ENCODE results near the gene CPEB3.
"Not testable (repeated sequence)": the region's sequence is repeated elsewhere in the genome, so short reads cannot be mapped to it uniquely, and the experiment has no call there.

The CPEB3 gene

DNA sequence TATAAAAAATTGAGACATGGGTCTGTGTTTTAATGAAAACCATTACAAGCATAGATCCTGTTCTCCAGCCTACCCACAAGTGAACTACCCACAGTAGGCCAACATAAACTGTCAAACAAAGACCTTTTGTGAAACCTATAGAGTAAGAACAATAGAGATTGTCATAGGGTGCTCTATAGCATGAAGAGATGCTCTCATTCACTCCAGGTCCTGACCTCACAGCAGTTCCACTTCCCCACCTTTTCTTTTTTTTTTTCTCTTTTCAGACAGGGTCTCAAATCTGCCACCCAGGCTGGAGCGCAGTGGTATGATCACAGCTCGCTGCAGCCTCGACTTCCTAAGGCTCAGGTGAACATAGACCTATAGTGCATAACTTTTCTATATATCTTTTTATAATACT is 72.3 kb downstream of the CPEB3 start:
- POLR2A ChIA-PET: no interaction called here
- no peak for DNase-seq (ENCODE audit: extremely low spot score)
- TF ChIP-seq, protein P1, sequence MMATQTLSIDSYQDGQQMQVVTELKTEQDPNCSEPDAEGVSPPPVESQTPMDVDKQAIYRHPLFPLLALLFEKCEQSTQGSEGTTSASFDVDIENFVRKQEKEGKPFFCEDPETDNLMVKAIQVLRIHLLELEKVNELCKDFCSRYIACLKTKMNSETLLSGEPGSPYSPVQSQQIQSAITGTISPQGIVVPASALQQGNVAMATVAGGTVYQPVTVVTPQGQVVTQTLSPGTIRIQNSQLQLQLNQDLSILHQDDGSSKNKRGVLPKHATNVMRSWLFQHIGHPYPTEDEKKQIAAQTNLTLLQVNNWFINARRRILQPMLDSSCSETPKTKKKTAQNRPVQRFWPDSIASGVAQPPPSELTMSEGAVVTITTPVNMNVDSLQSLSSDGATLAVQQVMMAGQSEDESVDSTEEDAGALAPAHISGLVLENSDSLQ (IDR thresholded peaks at IDR 0.05): no peak
- TF ChIP-seq SUZ12 (IDR thresholded peaks at IDR 0.05) (no peak), FOXM1 (IDR thresholded peaks at IDR 0.05; ENCODE audit: borderline replicate concordance) (no peak), BHLHE40 (IDR thresholded peaks at IDR 0.05; ENCODE audit: borderline replicate concordance) (no peak), NFRKB (IDR thresholded peaks at IDR 0.05) (no peak), CTBP1 (IDR thresholded peaks at IDR 0.05; ENCODE audit: borderline replicate concordance) (no peak), ELF4 (IDR thresholded peaks at IDR 0.05) (no peak), L3MBTL2 (conservative IDR thresholded peaks at IDR 0.05) (no peak), SP1 (IDR thresholded peaks at IDR 0.05) (no peak), ARNT (IDR thresholded peaks at IDR 0.05) (no peak), LEF1 (IDR thresholded peaks at IDR 0.05; ENCODE audit: borderline replicate concordance) (no peak), FOXK2 (IDR thresholded peaks at IDR 0.05) (no peak), TARDBP (IDR thresholded peaks at IDR 0.05) (no peak), ZNF384 (IDR thresholded peaks at IDR 0.05) (no peak), FOXA1 (IDR thresholded peaks at IDR 0.05) (no peak)
- CTCF ChIA-PET: no interaction called here

DNA sequence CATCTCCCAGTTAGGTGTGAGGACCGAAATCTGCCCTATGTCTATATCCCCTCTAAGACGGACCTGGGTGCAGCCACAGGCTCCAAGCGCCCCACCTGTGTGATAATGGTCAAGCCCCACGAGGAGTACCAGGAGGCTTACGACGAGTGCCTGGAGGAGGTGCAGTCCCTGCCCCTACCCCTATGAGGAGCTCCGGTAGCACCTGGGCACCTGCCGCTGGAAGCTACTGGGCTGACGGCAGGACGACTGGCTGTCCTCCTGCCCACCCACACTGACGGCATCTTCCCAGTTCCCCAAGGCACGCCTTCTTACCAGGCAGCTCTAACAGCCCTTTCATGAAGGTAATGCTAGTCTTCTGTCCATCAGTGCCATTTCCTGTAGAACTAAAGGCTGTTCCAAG is 74.3 kb downstream of the CPEB3 start:
- POLR2A ChIA-PET; DNase-seq (ENCODE audit: extremely low spot score); CTCF ChIA-PET: not testable (repeated sequence)

DNA sequence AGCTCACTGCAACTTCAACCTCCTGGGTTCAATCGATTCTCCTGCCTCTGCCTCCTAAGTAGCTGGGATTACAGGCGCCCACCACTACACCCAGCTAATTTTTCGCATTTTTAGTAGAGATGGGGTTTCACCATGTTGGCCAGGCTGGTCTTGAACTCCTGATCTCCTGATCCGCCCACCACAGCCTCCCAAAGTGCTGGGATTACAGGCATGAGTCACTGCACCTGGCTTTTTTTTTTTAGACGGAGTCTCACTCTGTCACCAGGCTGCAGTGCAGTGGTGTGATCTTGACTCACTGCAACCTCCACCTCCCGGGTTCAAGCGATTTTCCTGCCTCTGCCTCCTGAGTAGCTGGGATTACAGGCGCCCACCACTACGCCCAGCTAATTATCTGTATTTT is 75.7 kb downstream of the CPEB3 start:
- DNase-seq (ENCODE audit: extremely low spot score); POLR2A ChIA-PET; CTCF ChIA-PET: not testable (repeated sequence)

DNA sequence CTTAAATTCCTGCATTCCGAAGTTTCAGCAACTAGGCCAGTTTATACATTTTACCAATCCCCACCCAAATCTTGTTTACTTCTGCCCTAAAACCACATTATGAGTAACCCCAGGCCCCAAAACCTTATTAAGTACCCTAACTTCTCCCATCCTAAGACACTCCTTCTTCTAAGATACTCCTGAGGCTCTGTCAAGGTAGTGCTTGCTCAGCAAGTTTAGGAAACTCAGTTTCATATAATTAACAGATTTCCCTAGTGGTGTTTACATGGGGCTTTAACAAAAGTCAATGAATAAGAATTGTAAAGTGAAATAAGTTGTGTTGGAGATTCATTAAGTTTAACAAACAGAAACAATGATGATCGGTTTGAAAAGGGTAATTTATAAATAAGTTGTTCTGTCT is 77.8 kb downstream of the CPEB3 start:
- ChIA-PET POLR2A (no interaction called here), CTCF (no interaction called here)
- DNase-seq (ENCODE audit: extremely low spot score): no peak
- TF ChIP-seq TARDBP (IDR thresholded peaks at IDR 0.05) (no peak), BHLHE40 (IDR thresholded peaks at IDR 0.05; ENCODE audit: borderline replicate concordance) (no peak), CTBP1 (IDR thresholded peaks at IDR 0.05; ENCODE audit: borderline replicate concordance) (no peak), FOXK2 (IDR thresholded peaks at IDR 0.05) (no peak), FOXA1 (IDR thresholded peaks at IDR 0.05) (no peak)
- TF ChIP-seq, protein P1 (IDR thresholded peaks at IDR 0.05): no peak

DNA sequence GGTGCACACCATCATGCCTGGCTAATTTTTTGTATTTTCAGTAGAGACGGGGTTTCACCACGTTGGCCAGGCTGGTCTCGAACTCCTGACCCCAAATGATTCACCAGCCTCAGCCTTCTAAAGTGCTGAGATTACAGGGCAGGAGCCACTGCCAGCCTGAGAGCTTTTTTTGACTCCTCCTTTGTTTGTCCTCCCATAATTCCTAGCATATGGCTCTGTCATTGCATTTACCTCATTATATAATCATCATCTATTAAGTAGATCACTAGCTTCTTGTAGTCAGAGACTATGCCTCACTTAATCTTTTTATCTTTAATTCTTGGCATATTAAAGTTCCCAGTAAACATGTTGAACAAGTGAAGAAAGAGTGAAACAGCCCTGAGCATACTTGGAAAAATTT is 82.1 kb downstream of the CPEB3 start:
- CTCF ChIA-PET: no interaction called here
- DNase-seq (ENCODE audit: extremely low spot score): no peak
- TF ChIP-seq FOXK2 (IDR thresholded peaks at IDR 0.05): no peak
- no peak for TF ChIP-seq FOXM1 (IDR thresholded peaks at IDR 0.05; ENCODE audit: borderline replicate concordance)
- POLR2A ChIA-PET: no interaction called here

DNA sequence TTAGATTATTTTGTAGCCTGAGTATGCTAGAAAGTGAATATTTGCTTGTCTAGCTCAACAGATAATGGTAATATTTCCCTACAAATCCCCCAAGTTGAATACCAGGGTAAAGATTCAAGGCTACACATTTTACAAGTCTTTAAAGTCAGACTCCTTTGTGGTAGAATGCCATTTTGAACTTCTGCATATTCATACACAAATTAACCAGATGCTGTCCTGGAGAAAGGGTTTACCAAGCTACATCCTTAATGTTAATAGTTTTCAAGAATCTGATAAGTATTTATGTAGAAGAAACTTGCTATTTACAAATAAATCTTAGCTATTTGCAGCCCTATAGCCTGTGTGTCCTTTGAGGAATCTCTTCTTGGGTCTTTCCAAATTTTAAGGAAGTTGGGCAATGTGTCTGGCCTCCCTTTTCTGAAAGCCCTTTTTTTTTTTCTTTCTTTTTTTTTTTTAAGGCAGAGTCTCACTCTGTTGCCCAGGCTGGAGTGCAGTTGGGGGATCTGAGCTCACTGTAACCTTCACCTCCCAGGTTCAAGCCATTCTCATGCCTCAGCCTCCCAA is 82.6 kb downstream of the CPEB3 start:
- ChIA-PET POLR2A (interaction anchor here (0.9 kb wide), 1 partner anchor 34 kb away, joined by 3 read pairs; no protein-coding TSS in a partner anchor), CTCF (interaction anchor here (0.7 kb wide), 1 partner anchor 255 kb away, joined by 3 read pairs; no protein-coding TSS in a partner anchor)
- no peak for DNase-seq (ENCODE audit: extremely low spot score)
- TF ChIP-seq FOXM1 (IDR thresholded peaks at IDR 0.05; ENCODE audit: borderline replicate concordance) (no peak), ARNT (IDR thresholded peaks at IDR 0.05) (no peak), L3MBTL2 (conservative IDR thresholded peaks at IDR 0.05) (no peak), ELF4 (IDR thresholded peaks at IDR 0.05) (no peak), SP1 (IDR thresholded peaks at IDR 0.05) (no peak), BHLHE40 (IDR thresholded peaks at IDR 0.05; ENCODE audit: borderline replicate concordance) (no peak), HDGF (IDR thresholded peaks at IDR 0.05; ENCODE audit: borderline replicate concordance) (no peak), LEF1 (IDR thresholded peaks at IDR 0.05; ENCODE audit: borderline replicate concordance) (no peak)
- TF ChIP-seq, protein P1 (IDR thresholded peaks at IDR 0.05): no peak

DNA sequence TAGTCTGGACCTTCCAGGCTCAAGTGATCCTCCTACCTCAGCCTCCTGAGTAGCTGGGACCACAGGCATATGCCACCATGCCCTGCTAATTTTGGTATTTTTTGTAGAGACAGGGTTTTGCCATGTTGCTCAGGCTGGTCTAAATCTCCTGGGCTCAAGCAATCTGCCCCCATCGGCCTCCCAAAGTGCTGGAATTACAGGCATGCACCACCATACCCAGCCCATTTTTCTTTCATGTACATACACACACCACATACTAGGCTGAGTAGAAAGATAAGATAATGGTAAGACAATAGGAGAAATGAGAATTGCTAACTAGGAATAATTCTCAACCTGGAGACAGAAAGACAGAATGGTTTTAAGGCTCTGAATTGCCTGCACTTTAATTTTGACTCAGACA is 83.8 kb downstream of the CPEB3 start:
- TF ChIP-seq ELF4 (IDR thresholded peaks at IDR 0.05): no peak
- no peak for TF ChIP-seq ARNT (IDR thresholded peaks at IDR 0.05)
- no peak for TF ChIP-seq HDGF (IDR thresholded peaks at IDR 0.05; ENCODE audit: borderline replicate concordance)
- TF ChIP-seq BHLHE40 (IDR thresholded peaks at IDR 0.05; ENCODE audit: borderline replicate concordance): no peak
- ChIA-PET POLR2A (no interaction called here), CTCF (no interaction called here)

More for the DNA sequence above, 83.8 kb downstream of the CPEB3 start:
- no peak for DNase-seq (ENCODE audit: extremely low spot score)
